Upper lobe of left lung (tissue), 4 donors: Measurements from ENCODE around the gene PON3.

ENCODE experiments used
- CTCF ChIP-seq, 6 experiments: fragments of 450-650 bp in 4 of 6; fragments of 200-600 bp in 2 of 6; sonication (generic) in 2 of 6; IDR thresholded peaks; one replicate each; pipeline ENCODE4 v1.5.1; 2016 to 2019; ENCODE audit warnings: antibody characterized with exemption in 6 of 6
- POLR2A ChIP-seq, 4 donors: fragments of 450-650 bp; IDR thresholded peaks; one replicate each; pipeline ENCODE4 v1.5.1; 2016 to 2017; ENCODE audit warnings: antibody characterized with exemption in 4 of 4, mild to moderate bottlenecking in 2 of 4

GRCh38 chr7:95317966-95318365 lies 78.2 kb downstream of the PON3 start:
- TF ChIP-seq POLR2A (IDR thresholded peaks at IDR 0.05) (no peak), CTCF (IDR thresholded peaks at IDR 0.05) (no peak)
